Kidney (tissue), 14 donors: ENCODE measurements around the gene GLDC. TPM values are rescaled to one million over a fixed set of nuclear protein-coding genes. Genes with fewer than 3 reads are reported as not detected.

ENCODE experiments used
- DNase-seq, 5 donors: peaks; one replicate each; pipeline ENCODE4 v3.0.0-alpha.2; 2013 to 2020
- FAIRE-seq: peaks from 2 replicates; lab custom pipeline; 2012; peaks lifted over from hg19 to GRCh38; lab: Jason Lieb, UNC
- H3K27ac ChIP-seq, 2 donors: one replicate each; pipeline ENCODE4 v1.7.0; 2013; ENCODE audit warnings: low read depth in 2 of 2, low read length in 2 of 2, inconsistent platforms in 1 of 2
- H3K27me3 ChIP-seq: one replicate; pipeline ENCODE4 v1.7.1; 2013; ENCODE audit warnings: low read length, inconsistent platforms; ENCODE audit not compliant: control insufficient read depth, insufficient read depth
- H3K36me3 ChIP-seq, 3 donors: one replicate each; pipeline versions ENCODE4 v1.7.0 to v1.7.1; 2013; ENCODE audit warnings: low read length in 3 of 3, control low read depth in 1 of 3, inconsistent platforms in 1 of 3; ENCODE audit not compliant: insufficient read depth in 3 of 3, control insufficient read depth in 2 of 3
- H3K4me1 ChIP-seq, 3 donors: one replicate each; pipeline versions ENCODE4 v1.7.0 to v1.7.1; 2013; ENCODE audit warnings: low read length in 3 of 3, inconsistent platforms in 1 of 3, low read depth in 1 of 3; ENCODE audit not compliant: control insufficient read depth in 2 of 3, insufficient read depth in 2 of 3
- H3K4me3 ChIP-seq, 3 donors: one replicate each; pipeline versions ENCODE4 v1.7.0 to v1.8.1; 2013; ENCODE audit warnings: low read length in 3 of 3, control low read depth in 1 of 3, inconsistent platforms in 1 of 3
- H3K9ac ChIP-seq, 3 donors: one replicate each; pipeline versions ENCODE4 v1.7.0 to v1.7.1; 2013; ENCODE audit warnings: low read length in 3 of 3, control low read depth in 1 of 3, inconsistent platforms in 1 of 3
- H3K9me3 ChIP-seq, 3 donors: one replicate each; pipeline versions ENCODE4 v1.7.0 to v1.7.1; 2013; ENCODE audit warnings: low read length in 3 of 3, control low read depth in 1 of 3, inconsistent platforms in 1 of 3; ENCODE audit not compliant: control insufficient read depth in 2 of 3, insufficient read depth in 1 of 3
- intact Hi-C: fragments of 100-400 bp; cut with DNase I; formaldehyde crosslinking; loops from one replicate; pipeline ENCODE4 v1.11.1; 2022
- polyA plus RNA-seq: library from polyadenylated mRNA; stranded (reverse); fragments of 350-450 nt; fragmentation: Illumina TruSeq; extraction: RNeasy Lipid Tissue Mini Kit (QIAGEN cat#74804); gene quantifications from one replicate; pipeline ENCODE4 v1.2.3, GENCODE V29; 2014; ENCODE audit warnings: low read depth, low replicate concordance; ENCODE audit not compliant: insufficient read depth
- total RNA-seq: library from RNA; stranded (reverse); fragmentation: NEBNext Ultra II Directional; extraction: Animal tissue kit (Norgen Biotek cat#: 25700); gene quantifications from one replicate; pipeline ENCODE4 v1.2.1, GENCODE V29; 2021
- TF ChIP-seq, protein P1 (sequence below): IDR thresholded peaks from 3 replicates; pipeline ENCODE4 v1.5.1; 2012; ENCODE audit warnings: mild to moderate bottlenecking, moderate library complexity, borderline replicate concordance; ENCODE audit not compliant: insufficient read depth; ENCODE audit errors: extremely low read depth
- donor health status: control.
- donor health status: control.
- donor health status: control.
- donor health status: control.
- donor health status: control.
- donor health status: DM: yes; HTN: yes; CAD: no.
- donor health status: Normal renal cell carcinoma (clear cell type).

Gene GLDC
- total and polyA plus RNA-seq, 2 donors from 2014 or later: 60.1 to 79.7 TPM

DNA sequence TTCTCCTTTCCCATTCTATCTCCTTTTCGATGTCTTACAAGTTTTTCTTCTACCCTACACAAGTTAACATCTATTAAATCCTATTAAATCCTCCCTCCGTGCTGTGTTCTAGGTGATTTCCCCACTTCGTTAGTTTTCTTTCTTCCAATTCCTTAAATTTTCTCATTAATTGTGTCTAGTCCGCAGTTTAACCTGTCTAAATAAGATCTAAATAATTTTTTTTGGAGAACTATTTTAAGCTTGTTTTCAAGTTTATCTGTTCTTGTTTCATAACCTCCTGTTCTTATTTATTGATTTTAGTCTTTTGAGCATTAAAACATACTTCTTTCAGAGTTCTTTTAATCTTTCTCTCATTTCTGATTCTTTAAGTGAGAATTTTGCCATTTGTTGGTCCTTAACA, 123.3 kb downstream of the GLDC start:
- H3K4me1 ChIP-seq: no peaks in the 10 kb centered on the region
- no peak overlapping the region for H3K4me3 ChIP-seq
- DNase-seq (no peak), FAIRE-seq (no peak)
- H3K36me3 ChIP-seq: no peaks in the 10 kb centered on the region
- no peak overlapping the region for H3K9ac ChIP-seq
- TF ChIP-seq, protein P1, sequence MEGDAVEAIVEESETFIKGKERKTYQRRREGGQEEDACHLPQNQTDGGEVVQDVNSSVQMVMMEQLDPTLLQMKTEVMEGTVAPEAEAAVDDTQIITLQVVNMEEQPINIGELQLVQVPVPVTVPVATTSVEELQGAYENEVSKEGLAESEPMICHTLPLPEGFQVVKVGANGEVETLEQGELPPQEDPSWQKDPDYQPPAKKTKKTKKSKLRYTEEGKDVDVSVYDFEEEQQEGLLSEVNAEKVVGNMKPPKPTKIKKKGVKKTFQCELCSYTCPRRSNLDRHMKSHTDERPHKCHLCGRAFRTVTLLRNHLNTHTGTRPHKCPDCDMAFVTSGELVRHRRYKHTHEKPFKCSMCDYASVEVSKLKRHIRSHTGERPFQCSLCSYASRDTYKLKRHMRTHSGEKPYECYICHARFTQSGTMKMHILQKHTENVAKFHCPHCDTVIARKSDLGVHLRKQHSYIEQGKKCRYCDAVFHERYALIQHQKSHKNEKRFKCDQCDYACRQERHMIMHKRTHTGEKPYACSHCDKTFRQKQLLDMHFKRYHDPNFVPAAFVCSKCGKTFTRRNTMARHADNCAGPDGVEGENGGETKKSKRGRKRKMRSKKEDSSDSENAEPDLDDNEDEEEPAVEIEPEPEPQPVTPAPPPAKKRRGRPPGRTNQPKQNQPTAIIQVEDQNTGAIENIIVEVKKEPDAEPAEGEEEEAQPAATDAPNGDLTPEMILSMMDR: no peak
- peaks cover 0 to 10% (median 2%) of the 10 kb centered on the region in 3 donors for H3K9me3 ChIP-seq
- intact Hi-C loops: no loop called here
- no peak overlapping the region for H3K27ac ChIP-seq
- no peaks in the 10 kb centered on the region for H3K27me3 ChIP-seq

DNA sequence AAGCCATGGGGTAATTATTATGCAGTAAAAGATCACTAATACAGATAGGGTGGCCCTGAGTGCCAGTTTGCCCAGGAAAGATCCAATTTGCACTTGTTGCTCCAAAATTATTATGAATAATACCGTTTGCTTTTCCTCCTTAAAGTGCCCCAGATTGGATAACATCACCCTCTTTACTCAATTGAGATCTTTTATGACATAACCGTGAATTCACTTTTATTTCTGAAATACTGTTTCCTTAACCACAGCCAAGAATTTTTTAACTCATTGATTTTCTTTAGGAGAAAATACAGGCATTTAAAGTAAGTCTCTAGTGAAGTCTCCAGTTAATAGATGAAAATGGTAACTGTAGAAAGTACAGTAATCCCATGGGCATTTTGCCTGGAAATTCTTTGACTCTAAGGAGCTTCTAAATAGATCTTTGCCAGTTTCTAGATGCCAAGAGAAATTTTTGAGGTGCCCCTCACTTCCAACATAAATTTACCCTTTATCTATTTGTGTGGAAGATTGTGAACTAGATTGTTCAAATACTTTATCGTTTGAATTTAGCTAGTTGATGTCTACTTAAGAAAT, 133.4 kb downstream of the GLDC start:
- no peak for DNase-seq
- H3K27me3 ChIP-seq: no peaks in the 10 kb centered on the region
- FAIRE-seq: no peak
- H3K4me1 ChIP-seq: no peaks in the 10 kb centered on the region
- no peaks in the 10 kb centered on the region for H3K9me3 ChIP-seq
- no peak overlapping the region for H3K9ac ChIP-seq
- H3K36me3 ChIP-seq: peaks cover 0 to 8% (median 0%) of the 10 kb centered on the region in 3 donors
- H3K27ac ChIP-seq: no peak overlapping the region
- intact Hi-C loops: no loop called here
- TF ChIP-seq, protein P1: no peak
- H3K4me3 ChIP-seq: no peak overlapping the region

DNA sequence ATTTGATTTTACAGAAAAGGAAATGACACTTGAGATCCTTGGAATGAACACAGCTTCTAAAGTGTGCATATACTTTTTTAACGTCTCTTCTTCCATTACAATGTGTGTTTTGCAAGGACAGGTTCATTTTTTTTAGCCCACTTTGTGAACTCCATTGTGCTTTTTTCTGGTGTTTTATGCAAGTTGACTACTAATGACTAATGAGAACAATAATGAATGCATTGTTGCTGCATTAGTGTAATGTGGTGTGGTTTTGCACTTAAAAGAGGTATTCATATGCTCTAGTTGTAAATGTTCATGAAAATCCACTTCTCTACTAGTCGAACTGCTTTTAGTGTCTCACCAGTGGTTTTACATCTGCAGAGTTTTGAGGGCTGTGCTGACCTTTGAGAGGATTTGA, 139.0 kb downstream of the GLDC start:
- DNase-seq: no peak
- Histone ChIP-seq H3K4me3 (no peak overlapping the region), H3K27ac (no peak overlapping the region), H3K36me3 (peaks cover 4 to 26% (median 15%) of the 10 kb centered on the region in 3 donors), H3K9me3 (no peaks in the 10 kb centered on the region), H3K27me3 (no peaks in the 10 kb centered on the region), H3K9ac (no peak overlapping the region), H3K4me1 (no peaks in the 10 kb centered on the region)
- intact Hi-C loops: no loop called here
- TF ChIP-seq, protein P1: no peak
- no peak for FAIRE-seq

DNA sequence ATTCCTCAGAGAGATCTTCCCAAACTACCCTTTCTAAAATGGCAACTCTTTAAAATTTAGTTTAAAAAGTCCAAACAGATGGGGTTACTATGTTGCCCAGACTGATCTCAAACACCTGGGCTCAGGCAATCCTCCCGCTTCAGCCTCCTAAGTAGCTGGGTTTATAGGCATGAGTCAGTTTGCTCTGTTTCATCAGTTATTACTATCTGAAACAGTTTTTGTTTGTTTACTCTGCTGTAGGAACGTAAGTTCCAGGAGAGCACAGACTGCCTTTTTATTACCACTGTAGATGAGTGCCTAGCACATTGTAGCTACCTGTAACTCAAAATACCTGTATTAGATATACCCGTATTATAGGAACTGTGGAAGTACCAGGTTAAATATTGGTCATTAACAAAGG, 143.1 kb downstream of the GLDC start:
- intact Hi-C loops: no loop called here
- Histone ChIP-seq H3K4me1 (no peaks in the 10 kb centered on the region), H3K9ac (no peak overlapping the region), H3K9me3 (no peaks in the 10 kb centered on the region), H3K4me3 (no peak overlapping the region), H3K27ac (no peak overlapping the region), H3K27me3 (no peaks in the 10 kb centered on the region), H3K36me3 (peaks cover 8 to 21% (median 15%) of the 10 kb centered on the region in 3 donors)
- FAIRE-seq (no peak), DNase-seq (no peak)
- TF ChIP-seq, protein P1: no peak
